Loucy (cell line): ENCODE measurements around the gene XAB2.

Experiments
- H2AFZ ChIP-seq: fragments of 200-600 bp; sonication (generic); 2 replicates; pipeline ENCODE4 v1.6.0; 2016; ENCODE audit warnings: antibody characterized with exemption, mild to moderate bottlenecking, low read length, moderate library complexity
- H3F3A ChIP-seq: fragments of 200-600 bp; 2 replicates; pipeline ENCODE4 v1.6.0; 2016; ENCODE audit warnings: antibody characterized with exemption, low read depth, mild to moderate bottlenecking
- H3K27me3 ChIP-seq: fragments of 200-600 bp; sonication (generic); 2 replicates; pipeline ENCODE4 v1.6.1; 2014; ENCODE audit warnings: low read length, mild to moderate bottlenecking; ENCODE audit not compliant: insufficient read depth, poor library complexity, severe bottlenecking
- H3K36me3 ChIP-seq: fragments of 200-600 bp; sonication (generic); 2 replicates; pipeline ENCODE4 v1.6.1; 2016; ENCODE audit warnings: low read length; ENCODE audit not compliant: insufficient read depth
- H3K4me1 ChIP-seq: fragments of 200-600 bp; sonication (generic); 2 replicates; pipeline ENCODE4 v1.5.1; 2014; ENCODE audit warnings: low read length, mild to moderate bottlenecking; ENCODE audit not compliant: insufficient read depth, poor library complexity, severe bottlenecking
- H3K4me2 ChIP-seq: fragments of 200-600 bp; sonication (generic); 2 replicates; pipeline ENCODE4 v1.6.0; 2014; ENCODE audit warnings: antibody characterized with exemption, low read length, low read depth, mild to moderate bottlenecking; ENCODE audit not compliant: poor library complexity, severe bottlenecking
- H3K4me3 ChIP-seq: fragments of 200-600 bp; sonication (generic); 2 replicates; pipeline ENCODE4 v1.5.1; 2014; ENCODE audit warnings: low read length, mild to moderate bottlenecking, mixed read lengths; ENCODE audit not compliant: poor library complexity, severe bottlenecking
- H3K79me2 ChIP-seq: fragments of 200-600 bp; sonication (generic); 2 replicates; pipeline ENCODE4 v1.6.1; 2014; ENCODE audit warnings: low read length; ENCODE audit not compliant: insufficient read depth
- H3K9ac ChIP-seq: fragments of 200-600 bp; sonication (generic); 2 replicates; pipeline ENCODE4 v1.6.0; 2014; ENCODE audit warnings: mild to moderate bottlenecking, low read depth, low read length, moderate library complexity; ENCODE audit not compliant: poor library complexity, severe bottlenecking
- H3K9me2 ChIP-seq: fragments of 200-600 bp; sonication (generic); replicated peaks from 2 replicates; pipeline ENCODE4 v1.6.1; 2016; ENCODE audit warnings: low read depth, low read length, mixed read lengths
- H3K9me3 ChIP-seq: fragments of 200-600 bp; sonication (generic); 2 replicates; pipeline ENCODE4 v1.6.1; 2014; ENCODE audit warnings: mild to moderate bottlenecking, antibody characterized with exemption, low read length, low read depth; ENCODE audit not compliant: insufficient read depth
- H4K20me1 ChIP-seq: fragments of 200-600 bp; sonication (generic); 2 replicates; pipeline ENCODE4 v1.6.0; 2014; ENCODE audit warnings: antibody characterized with exemption, low read length, mild to moderate bottlenecking; ENCODE audit not compliant: insufficient read depth, poor library complexity, severe bottlenecking
- EZH2phosphoT487 ChIP-seq: fragments of 200-600 bp; IDR thresholded peaks from 2 replicates; pipeline ENCODE4 v1.6.1; 2018; ENCODE audit warnings: antibody characterized with exemption, mild to moderate bottlenecking, moderate library complexity, borderline replicate concordance
- TF ChIP-seq, protein P1 (sequence below): fragments of 200-600 bp; sonication (generic); conservative IDR thresholded peaks from 2 replicates; pipeline ENCODE4 v1.5.1; 2014; ENCODE audit warnings: mild to moderate bottlenecking, antibody characterized with exemption, low read length

XAB2 gene

DNA sequence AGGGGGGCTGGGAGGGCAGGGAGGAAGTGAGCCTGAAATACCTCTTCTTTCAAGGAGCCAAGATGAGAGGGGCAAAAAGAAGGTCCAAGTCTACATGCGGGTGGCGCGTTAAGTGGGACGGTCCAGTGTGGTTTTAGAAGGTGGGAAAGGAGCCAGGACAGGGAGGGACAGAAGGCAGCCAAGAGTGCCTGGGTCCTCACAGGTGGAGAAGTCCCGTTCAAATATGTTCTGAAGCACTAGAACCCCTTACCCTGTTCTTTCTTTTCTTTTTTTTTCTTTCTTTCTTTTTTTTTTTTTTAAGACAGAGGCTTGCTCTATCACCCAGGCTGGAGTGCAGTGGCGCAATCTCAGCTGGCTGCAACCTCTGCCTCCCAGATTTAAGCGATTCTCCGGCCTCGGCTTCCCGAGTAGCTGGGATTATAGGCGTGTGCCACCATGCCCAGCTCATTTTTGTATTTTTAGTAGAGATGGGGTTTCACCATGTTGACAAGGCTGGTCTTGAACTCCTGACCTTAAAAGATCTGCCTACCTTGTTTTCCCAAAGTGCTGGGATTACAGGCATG is 26.3 kb downstream of the XAB2 start:
- Histone ChIP-seq H3K4me2 (no peak overlapping the region), H3K9ac (no peak overlapping the region), H3K9me2 (no peaks in the 10 kb centered on the region), H3K36me3 (no peaks in the 10 kb centered on the region), H3K9me3 (no peaks in the 10 kb centered on the region), H3K27me3 (no peaks in the 10 kb centered on the region), H3K79me2 (no peaks in the 10 kb centered on the region), H4K20me1 (no peaks in the 10 kb centered on the region), H3K4me3 (no peak overlapping the region), H3F3A (no peaks in the 10 kb centered on the region), H3K4me1 (no peaks in the 10 kb centered on the region), H2AFZ (no peak overlapping the region)
- no peak for TF ChIP-seq EZH2phosphoT487
- TF ChIP-seq, protein P1, sequence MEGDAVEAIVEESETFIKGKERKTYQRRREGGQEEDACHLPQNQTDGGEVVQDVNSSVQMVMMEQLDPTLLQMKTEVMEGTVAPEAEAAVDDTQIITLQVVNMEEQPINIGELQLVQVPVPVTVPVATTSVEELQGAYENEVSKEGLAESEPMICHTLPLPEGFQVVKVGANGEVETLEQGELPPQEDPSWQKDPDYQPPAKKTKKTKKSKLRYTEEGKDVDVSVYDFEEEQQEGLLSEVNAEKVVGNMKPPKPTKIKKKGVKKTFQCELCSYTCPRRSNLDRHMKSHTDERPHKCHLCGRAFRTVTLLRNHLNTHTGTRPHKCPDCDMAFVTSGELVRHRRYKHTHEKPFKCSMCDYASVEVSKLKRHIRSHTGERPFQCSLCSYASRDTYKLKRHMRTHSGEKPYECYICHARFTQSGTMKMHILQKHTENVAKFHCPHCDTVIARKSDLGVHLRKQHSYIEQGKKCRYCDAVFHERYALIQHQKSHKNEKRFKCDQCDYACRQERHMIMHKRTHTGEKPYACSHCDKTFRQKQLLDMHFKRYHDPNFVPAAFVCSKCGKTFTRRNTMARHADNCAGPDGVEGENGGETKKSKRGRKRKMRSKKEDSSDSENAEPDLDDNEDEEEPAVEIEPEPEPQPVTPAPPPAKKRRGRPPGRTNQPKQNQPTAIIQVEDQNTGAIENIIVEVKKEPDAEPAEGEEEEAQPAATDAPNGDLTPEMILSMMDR: no peak

DNA sequence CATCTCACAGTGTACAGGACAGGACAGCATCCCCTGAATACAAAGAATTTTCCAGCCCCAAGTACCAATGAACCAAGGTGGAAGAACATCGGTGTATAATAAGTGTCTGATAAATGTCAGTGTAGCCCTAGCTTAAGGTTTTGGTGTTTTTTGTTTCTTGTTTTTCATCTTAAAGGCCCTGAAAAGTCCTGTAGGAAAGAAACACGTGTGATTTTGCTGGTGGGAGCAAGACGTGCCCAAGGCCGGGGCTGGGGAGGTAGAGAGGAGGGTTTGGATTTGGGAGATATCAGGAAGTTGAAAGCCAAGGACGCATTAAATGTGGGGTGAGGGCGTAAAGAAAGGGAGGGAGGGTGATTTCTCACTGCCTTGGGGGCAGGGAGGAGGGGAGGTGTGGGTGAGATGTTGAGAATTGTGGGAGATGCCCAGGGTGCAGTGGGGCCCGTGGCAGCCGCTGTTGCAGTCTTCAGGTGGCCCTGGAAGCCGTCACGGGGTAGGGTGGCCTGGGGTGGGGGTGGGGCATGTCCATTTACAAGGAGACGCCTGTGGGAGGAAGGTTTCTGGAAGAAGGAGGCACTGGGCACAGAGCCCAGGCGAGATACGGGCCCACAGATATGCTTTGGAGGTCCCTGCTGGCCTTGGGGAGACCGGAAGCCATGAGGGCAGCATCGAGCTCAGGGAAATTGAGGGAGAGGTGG is 27.0 kb downstream of the XAB2 start:
- no peaks in the 10 kb centered on the region for H4K20me1 ChIP-seq
- no peak overlapping the region for H3K4me3 ChIP-seq
- no peaks in the 10 kb centered on the region for H3K36me3 ChIP-seq
- H3K4me1 ChIP-seq: no peaks in the 10 kb centered on the region
- H3K9me3 ChIP-seq: no peaks in the 10 kb centered on the region
- no peak overlapping the region for H3K4me2 ChIP-seq
- H3K79me2 ChIP-seq: no peaks in the 10 kb centered on the region
- no peak for TF ChIP-seq EZH2phosphoT487
- TF ChIP-seq, protein P1: no peak
- H3K9me2 ChIP-seq: no peaks in the 10 kb centered on the region
- H3F3A ChIP-seq: no peaks in the 10 kb centered on the region
- H3K27me3 ChIP-seq: no peaks in the 10 kb centered on the region
- no peak overlapping the region for H3K9ac ChIP-seq
- no peak overlapping the region for H2AFZ ChIP-seq

DNA sequence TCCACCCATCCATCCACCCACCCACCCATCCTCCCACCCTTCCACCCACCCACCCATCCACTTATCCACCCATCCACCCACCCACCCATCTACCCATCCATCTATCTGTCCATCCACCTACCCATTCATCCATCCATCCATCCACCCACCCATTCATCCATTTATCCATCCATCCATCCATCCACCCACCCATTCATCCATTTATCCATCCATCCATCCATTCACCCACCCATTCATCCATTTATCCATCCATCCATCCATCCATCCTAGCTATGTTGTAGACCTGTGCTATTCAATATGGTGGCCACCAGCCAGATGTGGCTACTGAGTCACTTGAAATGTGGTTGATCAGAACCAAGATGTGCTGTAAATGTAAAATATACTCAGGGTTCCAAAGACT is 28.6 kb downstream of the XAB2 start:
- no peak for TF ChIP-seq EZH2phosphoT487
- TF ChIP-seq, protein P1: no peak
- H3K4me3 ChIP-seq: no peak overlapping the region
- no peaks in the 10 kb centered on the region for H3K9me2 ChIP-seq
- no peaks in the 10 kb centered on the region for H3K36me3 ChIP-seq
- no peaks in the 10 kb centered on the region for H3K4me1 ChIP-seq
- no peaks in the 10 kb centered on the region for H3K79me2 ChIP-seq
- no peaks in the 10 kb centered on the region for H4K20me1 ChIP-seq
- H3K27me3 ChIP-seq: no peaks in the 10 kb centered on the region
- no peaks in the 10 kb centered on the region for H3F3A ChIP-seq
- no peak overlapping the region for H2AFZ ChIP-seq
- H3K9me3 ChIP-seq: no peaks in the 10 kb centered on the region
- no peak overlapping the region for H3K9ac ChIP-seq
- no peak overlapping the region for H3K4me2 ChIP-seq
